ENCODE data around the gene TEX9.

TEX9 gene

GRCh38 chr15:56343879-56344278 lies 21.3 kb upstream of the TEX9 start:
- Histone ChIP-seq H3K27ac (ENCODE audit: low read length) (no peak overlapping the region), H3K36me3 (replicated peaks; ENCODE audit: low read depth, low read length) (no peaks in the 10 kb centered on the region), H2AFZ (ENCODE audit: low read depth, low read length) (no peak overlapping the region), H3K4me2 (ENCODE audit: low read length) (no peak overlapping the region), H3K4me1 (ENCODE audit: low read length) (no peaks in the 10 kb centered on the region), H3K79me2 (ENCODE audit: low read length) (no peaks in the 10 kb centered on the region), H3K4me3 (ENCODE audit: low read length) (no peak overlapping the region), H3K9me3 (ENCODE audit: insufficient read depth, low read length) (no peaks in the 10 kb centered on the region), H3K27me3 (ENCODE audit: low read depth, low read length) (no peaks in the 10 kb centered on the region), H3K9ac (ENCODE audit: low read length) (no peak overlapping the region), H4K20me1 (ENCODE audit: insufficient read depth, low read length) (no peaks in the 10 kb centered on the region)
- no peak for TF ChIP-seq CTCF (IDR thresholded peaks at IDR 0.05; ENCODE audit: low read depth, low read length)
- no peak for TF ChIP-seq EZH2phosphoT487 (IDR thresholded peaks at IDR 0.05; ENCODE audit: low read depth)

GRCh38 chr15:56344336-56344735 lies 20.9 kb upstream of the TEX9 start:
- H3K27me3 ChIP-seq (ENCODE audit: low read depth, low read length) = no peaks in the 10 kb centered on the region
- H3K27ac ChIP-seq (ENCODE audit: low read length) = no peak overlapping the region
- H3K36me3 ChIP-seq (replicated peaks; ENCODE audit: low read depth, low read length) = no peaks in the 10 kb centered on the region
- H3K4me3 ChIP-seq (ENCODE audit: low read length) = no peak overlapping the region
- H4K20me1 ChIP-seq (ENCODE audit: insufficient read depth, low read length) = no peaks in the 10 kb centered on the region
- TF ChIP-seq EZH2phosphoT487 (IDR thresholded peaks at IDR 0.05; ENCODE audit: low read depth) (no peak), CTCF (IDR thresholded peaks at IDR 0.05; ENCODE audit: low read depth, low read length) (no peak)
- H3K9ac ChIP-seq (ENCODE audit: low read length) = no peak overlapping the region
- H3K4me1 ChIP-seq (ENCODE audit: low read length) = no peaks in the 10 kb centered on the region
- H3K9me3 ChIP-seq (ENCODE audit: insufficient read depth, low read length) = no peaks in the 10 kb centered on the region
- no peaks in the 10 kb centered on the region for H3K79me2 ChIP-seq (ENCODE audit: low read length)
- no peak overlapping the region for H3K4me2 ChIP-seq (ENCODE audit: low read length)
- H2AFZ ChIP-seq (ENCODE audit: low read depth, low read length) = no peak overlapping the region

GRCh38 chr15:56346414-56346813 lies 18.8 kb upstream of the TEX9 start:
- no peaks in the 10 kb centered on the region for H3K79me2 ChIP-seq (ENCODE audit: low read length)
- H3K4me3 ChIP-seq (ENCODE audit: low read length) = no peak overlapping the region
- no peaks in the 10 kb centered on the region for H4K20me1 ChIP-seq (ENCODE audit: insufficient read depth, low read length)
- H3K4me1 ChIP-seq (ENCODE audit: low read length) = no peaks in the 10 kb centered on the region
- H3K9me3 ChIP-seq (ENCODE audit: insufficient read depth, low read length) = no peaks in the 10 kb centered on the region
- no peak overlapping the region for H3K9ac ChIP-seq (ENCODE audit: low read length)
- H3K27ac ChIP-seq (ENCODE audit: low read length) = no peak overlapping the region
- TF ChIP-seq CTCF (IDR thresholded peaks at IDR 0.05; ENCODE audit: low read depth, low read length) (no peak), EZH2phosphoT487 (IDR thresholded peaks at IDR 0.05; ENCODE audit: low read depth) (no peak)
- no peaks in the 10 kb centered on the region for H3K36me3 ChIP-seq (replicated peaks; ENCODE audit: low read depth, low read length)
- H3K4me2 ChIP-seq (ENCODE audit: low read length) = no peak overlapping the region
- H3K27me3 ChIP-seq (ENCODE audit: low read depth, low read length) = no peaks in the 10 kb centered on the region
- no peak overlapping the region for H2AFZ ChIP-seq (ENCODE audit: low read depth, low read length)

GRCh38 chr15:56349554-56349953 lies 15.7 kb upstream of the TEX9 start:
- H3K27me3 ChIP-seq (ENCODE audit: low read depth, low read length) = no peaks in the 10 kb centered on the region
- H4K20me1 ChIP-seq (ENCODE audit: insufficient read depth, low read length) = no peaks in the 10 kb centered on the region
- no peak for TF ChIP-seq EZH2phosphoT487 (IDR thresholded peaks at IDR 0.05; ENCODE audit: low read depth)
- TF ChIP-seq CTCF (IDR thresholded peaks at IDR 0.05; ENCODE audit: low read depth, low read length) = no peak
- no peaks in the 10 kb centered on the region for H3K36me3 ChIP-seq (replicated peaks; ENCODE audit: low read depth, low read length)
- H3K9ac ChIP-seq (ENCODE audit: low read length) = no peak overlapping the region
- no peak overlapping the region for H3K27ac ChIP-seq (ENCODE audit: low read length)
- H3K4me3 ChIP-seq (ENCODE audit: low read length) = no peak overlapping the region
- no peaks in the 10 kb centered on the region for H3K4me1 ChIP-seq (ENCODE audit: low read length)
- H3K9me3 ChIP-seq (ENCODE audit: insufficient read depth, low read length) = no peaks in the 10 kb centered on the region
- no peak overlapping the region for H2AFZ ChIP-seq (ENCODE audit: low read depth, low read length)
- no peak overlapping the region for H3K4me2 ChIP-seq (ENCODE audit: low read length)
- no peaks in the 10 kb centered on the region for H3K79me2 ChIP-seq (ENCODE audit: low read length)
